CD4-positive, alpha-beta T cell treated with Interleukin-4 for 4 hours (primary cell): ENCODE measurements around the gene DUS1L.

Experiments used
- DNase-seq: peaks from one replicate; pipeline ENCODE4 v3.0.0-alpha.2; 2020

The DUS1L gene

GRCh38 chr17:82010575-82011525, 54.8 kb downstream of the DUS1L start:
- no peak for DNase-seq

GRCh38 chr17:82009413-82009812, 56.2 kb downstream of the DUS1L start:
- DNase-seq, result no peak

GRCh38 chr17:82008941-82009405, 56.6 kb downstream of the DUS1L start:
- DNase-seq, result no peak

GRCh38 chr17:82008258-82008940, 57.2 kb downstream of the DUS1L start:
- no peak for DNase-seq
